Common myeloid progenitor, CD34-positive (primary cell): Measurements from ENCODE around the gene OR8A1. TPM values are rescaled to one million over a fixed set of nuclear protein-coding genes. Genes with fewer than 3 reads are reported as not detected.

Experiments
- CTCF ChIA-PET: fragments of 350-600 bp; sonication (Branson Sonifier 250); formaldehyde crosslinking; loops from one replicate; lab custom pipeline; 2021; ENCODE audit warnings: antibody characterized with exemption; lab: Charles Lee
- POLR2A ChIA-PET: fragments of 350-600 bp; sonication (Branson Sonifier 250); formaldehyde crosslinking; loops from one replicate; lab custom pipeline; 2021; ENCODE audit warnings: antibody characterized with exemption; lab: Charles Lee
- DNase-seq, 3 donors: peaks; one replicate each; pipeline versions ENCODE4 v3.0.0 to v3.0.0-alpha.2; 2013
- H3K27ac ChIP-seq, 2 experiments: 1 replicate in 1 of 2; 2 replicates in 1 of 2; pipeline ENCODE4 v1.7.0; 2013; ENCODE audit warnings: inconsistent platforms in 2 of 2, low read length in 2 of 2, mild to moderate bottlenecking in 2 of 2, low read depth in 1 of 2, moderate library complexity in 1 of 2; ENCODE audit not compliant: severe bottlenecking in 2 of 2, insufficient read depth in 1 of 2, poor library complexity in 1 of 2
- H3K27me3 ChIP-seq, 5 experiments: replicated peaks in 2 of 5; 1 replicate in 3 of 5; 2 replicates in 2 of 5; pipeline versions ENCODE4 v1.6.1 to v1.7.0; 2013; ENCODE audit warnings: low read length in 4 of 5, mild to moderate bottlenecking in 2 of 5, moderate library complexity in 2 of 5, inconsistent platforms in 1 of 5; ENCODE audit not compliant: insufficient read depth in 5 of 5, control insufficient read depth in 4 of 5
- H3K36me3 ChIP-seq, 4 experiments: 1 replicate in 2 of 4; 2 replicates in 2 of 4; pipeline versions ENCODE4 v1.6.1 to v1.7.0; 2013; ENCODE audit warnings: low read length in 3 of 4, control low read depth in 1 of 4, mild to moderate bottlenecking in 1 of 4; ENCODE audit not compliant: control insufficient read depth in 4 of 4, insufficient read depth in 4 of 4
- H3K4me1 ChIP-seq, 4 experiments: 1 replicate in 3 of 4; 2 replicates in 1 of 4; pipeline versions ENCODE4 v1.6.1 to v1.7.1; 2013; ENCODE audit warnings: low read length in 3 of 4, mild to moderate bottlenecking in 3 of 4, control low read depth in 1 of 4, inconsistent platforms in 1 of 4, moderate library complexity in 1 of 4; ENCODE audit not compliant: control insufficient read depth in 4 of 4, insufficient read depth in 4 of 4; ENCODE audit errors: control extremely low read depth in 1 of 4
- H3K4me3 ChIP-seq, 7 experiments: 1 replicate in 4 of 7; 2 replicates in 3 of 7; pipeline versions ENCODE4 v1.5.1 to v1.7.0; 2013; ENCODE audit warnings: mild to moderate bottlenecking in 7 of 7, low read length in 6 of 7, moderate library complexity in 6 of 7, inconsistent platforms in 2 of 7, low read depth in 2 of 7, control low read depth in 1 of 7; ENCODE audit not compliant: insufficient read depth in 4 of 7, control insufficient read depth in 1 of 7; ENCODE audit errors: extremely low read depth in 1 of 7
- H3K9me3 ChIP-seq, 5 experiments: 1 replicate in 4 of 5; 2 replicates in 1 of 5; pipeline versions ENCODE4 v1.6.1 to v1.7.1; 2013; ENCODE audit warnings: low read length in 4 of 5, mild to moderate bottlenecking in 2 of 5, inconsistent platforms in 1 of 5, low read depth in 1 of 5, moderate library complexity in 1 of 5; ENCODE audit not compliant: control insufficient read depth in 4 of 5, insufficient read depth in 2 of 5; ENCODE audit errors: control extremely low read depth in 1 of 5
- WGBS: methylation state at CpG from one replicate; pipeline ENCODE4 v1.1.5; 2013; ENCODE audit not compliant: insufficient coverage; 5-methylcytosine and 5-hydroxymethylcytosine counted together
- polyA plus RNA-seq: library from polyadenylated mRNA; unstranded; fragments of 120-200 nt; gene quantifications from one replicate; pipeline ENCODE4 v1.2.1, GENCODE V29; 2013

OR8A1 gene
- not detected for polyA plus RNA-seq

DNA sequence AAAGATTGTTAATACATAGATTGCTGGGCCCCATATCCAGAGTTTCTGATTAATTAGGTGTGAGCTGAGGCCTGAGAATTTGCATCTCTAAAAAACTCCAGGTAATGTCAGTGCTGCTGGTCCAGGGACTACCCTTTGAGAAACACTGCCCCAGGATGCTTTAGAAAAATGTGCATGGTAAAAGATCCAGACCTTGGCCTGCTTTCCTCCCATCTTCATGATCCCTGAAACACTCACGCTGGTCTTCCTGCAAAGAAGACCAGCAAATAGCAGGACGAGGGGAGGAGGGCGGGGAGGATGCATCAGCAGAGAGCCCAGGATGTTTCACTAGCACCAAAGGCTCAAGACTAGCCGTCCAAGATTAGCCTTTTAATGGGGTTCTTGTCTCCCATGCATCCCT lies at the start of gene OR8A1:
Gene OR8A1, plus strand, starts transcription at position 301 of the 400 bp plus-strand sequence. CDS start 123 bp downstream, outside the sequence.
- 65% methylated on average over 4 of the region's 4 CpGs for WGBS
- peaks cover 0 to 9% (median 0%) of the 10 kb centered on the region in 5 experiments for H3K9me3 ChIP-seq
- no peaks in the 10 kb centered on the region for H3K27me3 ChIP-seq
- POLR2A ChIA-PET = no interaction called here
- no peak for DNase-seq
- H3K27ac ChIP-seq = no peak within 1 kb of the TSS
- no peak within 1 kb of the TSS for H3K4me3 ChIP-seq
- no peaks in the 10 kb centered on the region for H3K36me3 ChIP-seq
- CTCF ChIA-PET = no interaction called here
- peaks cover 0 to 3% (median 0%) of the 10 kb centered on the region in 4 experiments for H3K4me1 ChIP-seq

DNA sequence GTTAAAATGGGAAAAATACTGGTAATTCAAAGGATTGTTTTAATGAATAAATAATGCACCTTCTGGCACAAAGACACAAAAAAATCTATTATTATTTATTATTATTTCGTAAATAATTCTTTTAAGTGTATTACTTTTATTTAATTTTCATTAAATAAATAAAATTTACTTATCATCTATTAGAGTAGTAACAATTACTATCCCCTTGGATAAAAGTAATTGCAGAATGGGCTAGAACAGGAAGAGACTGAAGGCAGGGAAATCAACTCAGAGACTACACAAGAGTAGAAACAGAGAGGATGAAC lies 49.3 kb upstream of the OR8A1 start:
- ChIA-PET POLR2A (no interaction called here), CTCF (no interaction called here)
- no peak for DNase-seq
- Histone ChIP-seq H3K4me3 (no peak overlapping the region), H3K4me1 (no peaks in the 10 kb centered on the region), H3K9me3 (no peaks in the 10 kb centered on the region), H3K27me3 (peaks cover 0 to 30% (median 3%) of the 10 kb centered on the region in 5 experiments), H3K36me3 (no peaks in the 10 kb centered on the region), H3K27ac (no peak overlapping the region)
- no CpG with 5 or more reads among the region's 1 CpG for WGBS

DNA sequence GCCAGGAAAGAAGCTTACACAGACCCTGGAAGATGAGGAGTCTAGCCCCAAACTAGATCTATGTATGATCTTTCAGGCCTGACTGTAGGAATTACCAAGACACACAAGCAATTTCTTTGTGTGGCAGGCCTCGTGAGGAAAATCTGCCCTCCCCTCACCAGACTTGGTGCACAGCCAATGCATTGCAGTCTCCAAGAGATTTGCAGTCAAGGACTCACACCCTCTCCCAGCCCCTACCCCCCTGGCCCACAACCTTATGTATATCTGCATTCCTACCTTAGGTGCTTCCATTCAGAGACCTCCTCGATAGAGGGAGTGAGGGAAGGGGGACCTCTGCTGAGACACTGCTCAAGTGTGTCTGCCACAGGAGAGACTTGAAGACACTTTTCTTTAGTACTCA lies 36.2 kb upstream of the OR8A1 start:
- WGBS = 94% methylated on average over 2 of the region's 2 CpGs
- DNase-seq = no peak
- no peaks in the 10 kb centered on the region for H3K36me3 ChIP-seq
- H3K27me3 ChIP-seq = peaks cover 0 to 2% (median 0%) of the 10 kb centered on the region in 5 experiments
- H3K4me1 ChIP-seq = peaks cover 0 to 12% (median 0%) of the 10 kb centered on the region in 4 experiments
- ChIA-PET CTCF (interaction anchor here (1.1 kb wide), 1 partner anchor 52 kb away, joined by 3 read pairs; no protein-coding TSS in a partner anchor), POLR2A (no interaction called here)
- H3K9me3 ChIP-seq = peaks cover 0 to 2% (median 0%) of the 10 kb centered on the region in 5 experiments
- H3K4me3 ChIP-seq = no peak overlapping the region
- H3K27ac ChIP-seq = no peak overlapping the region

DNA sequence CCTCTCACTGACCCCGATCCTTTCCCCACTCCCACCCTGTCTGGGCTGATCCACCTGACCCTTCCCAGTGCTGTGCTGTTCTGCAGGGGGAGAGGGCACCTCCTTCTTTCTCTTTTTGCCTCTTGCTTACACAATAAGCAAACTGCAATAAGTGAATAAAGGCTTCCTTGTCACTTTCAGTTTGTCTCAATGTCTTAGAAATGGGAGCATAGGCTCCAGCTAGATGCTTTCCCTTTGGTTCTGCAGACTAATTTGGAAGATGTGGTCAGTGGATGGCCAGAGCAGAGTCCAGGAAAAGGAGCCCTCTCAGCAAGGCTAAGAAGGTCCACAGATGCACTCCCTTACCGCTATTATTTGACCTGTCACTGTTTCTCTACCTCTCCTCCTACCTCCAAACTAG lies 35.7 kb upstream of the OR8A1 start:
- CTCF ChIA-PET = interaction anchor here (1.1 kb wide), 1 partner anchor 52 kb away, joined by 3 read pairs; no protein-coding TSS in a partner anchor
- WGBS = 100% methylated on average over 1 of the region's 2 CpGs
- no peak for DNase-seq

DNA sequence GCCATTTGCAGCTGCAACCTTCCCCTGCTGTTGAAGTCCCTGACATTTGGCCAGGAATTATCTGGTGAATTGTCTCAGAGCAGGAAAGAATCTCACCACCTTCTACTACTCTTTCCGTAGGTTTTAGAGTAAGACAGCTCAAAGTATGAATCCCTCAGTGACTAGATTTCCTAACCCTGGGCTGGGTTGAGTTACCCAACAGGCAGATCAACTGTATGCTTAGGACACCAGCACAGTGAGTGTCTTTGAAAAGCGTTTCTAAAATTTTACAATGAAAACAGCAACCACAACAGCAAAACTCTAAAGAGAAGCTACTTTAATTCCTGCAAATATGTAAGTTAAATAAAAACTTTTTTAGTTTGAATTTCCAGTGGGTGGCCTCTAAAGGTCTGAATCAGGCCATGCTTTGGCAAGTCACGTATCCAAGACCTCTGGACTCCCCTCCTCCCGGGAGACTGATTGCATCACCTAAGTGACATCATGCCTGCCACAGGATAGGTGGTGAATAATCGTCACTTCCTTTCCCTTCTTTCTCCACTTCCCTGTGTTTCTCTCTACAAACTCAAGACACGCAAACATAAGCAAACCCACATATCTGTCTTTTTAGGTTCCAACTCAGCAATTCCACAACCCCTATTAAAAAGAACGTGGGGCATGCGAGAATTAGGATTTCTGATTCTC lies 34.1 kb upstream of the OR8A1 start:
- H3K4me3 ChIP-seq = no peak overlapping the region
- no peaks in the 10 kb centered on the region for H3K9me3 ChIP-seq
- no peak for DNase-seq
- WGBS = 96% methylated on average over 7 of the region's 8 CpGs
- peaks cover 0 to 12% (median 0%) of the 10 kb centered on the region in 4 experiments for H3K4me1 ChIP-seq
- H3K27ac ChIP-seq = no peak overlapping the region
- no peaks in the 10 kb centered on the region for H3K36me3 ChIP-seq
- POLR2A ChIA-PET = no interaction called here
- H3K27me3 ChIP-seq = no peaks in the 10 kb centered on the region
- CTCF ChIA-PET = interaction anchor here (1.0 kb wide), 1 partner anchor 120 kb away, joined by 4 read pairs; no protein-coding TSS in a partner anchor

More for the DNA sequence above, 35.7 kb upstream of the OR8A1 start:
- H3K4me3 ChIP-seq = no peak overlapping the region
- no peak overlapping the region for H3K27ac ChIP-seq
- H3K36me3 ChIP-seq = no peaks in the 10 kb centered on the region
- peaks cover 0 to 1% (median 0%) of the 10 kb centered on the region in 5 experiments for H3K27me3 ChIP-seq
- peaks cover 0 to 12% (median 0%) of the 10 kb centered on the region in 4 experiments for H3K4me1 ChIP-seq
- peaks cover 0 to 1% (median 0%) of the 10 kb centered on the region in 5 experiments for H3K9me3 ChIP-seq
- POLR2A ChIA-PET = no interaction called here

DNA sequence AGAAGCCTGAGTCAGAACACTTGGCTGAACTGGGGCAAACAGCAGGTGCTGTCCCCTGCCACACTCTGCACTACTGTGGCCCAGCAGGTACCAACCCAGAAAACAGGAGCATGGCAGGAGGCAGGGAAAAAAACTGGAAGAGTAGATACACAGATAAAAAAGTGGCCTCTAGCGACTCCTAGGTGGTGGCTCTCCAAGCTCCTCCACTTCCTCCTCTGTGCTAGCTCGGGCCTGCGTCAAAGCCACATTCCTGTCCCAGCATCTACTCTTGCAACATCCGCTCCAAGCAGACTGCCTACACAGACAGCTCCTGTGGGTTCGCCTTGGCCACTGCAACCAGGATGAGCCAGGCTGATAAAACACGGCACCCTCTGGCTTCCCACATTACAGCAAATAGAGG lies 33.3 kb upstream of the OR8A1 start:
- 23% methylated on average over 3 of the region's 6 CpGs for WGBS
- H3K27me3 ChIP-seq = no peaks in the 10 kb centered on the region
- no peaks in the 10 kb centered on the region for H3K9me3 ChIP-seq
- H3K4me3 ChIP-seq = no peak overlapping the region
- peak; percentile 32 to 62 (median 56) for DNase-seq
- H3K4me1 ChIP-seq = peaks cover 0 to 12% (median 0%) of the 10 kb centered on the region in 4 experiments
- POLR2A ChIA-PET = no interaction called here
- CTCF ChIA-PET = interaction anchor here (0.9 to 1.0 kb wide), 2 partner anchors 121 to 132 kb away, joined by 3 to 4 read pairs; no protein-coding TSS in a partner anchor
- H3K27ac ChIP-seq = no peak overlapping the region
- no peaks in the 10 kb centered on the region for H3K36me3 ChIP-seq

DNA sequence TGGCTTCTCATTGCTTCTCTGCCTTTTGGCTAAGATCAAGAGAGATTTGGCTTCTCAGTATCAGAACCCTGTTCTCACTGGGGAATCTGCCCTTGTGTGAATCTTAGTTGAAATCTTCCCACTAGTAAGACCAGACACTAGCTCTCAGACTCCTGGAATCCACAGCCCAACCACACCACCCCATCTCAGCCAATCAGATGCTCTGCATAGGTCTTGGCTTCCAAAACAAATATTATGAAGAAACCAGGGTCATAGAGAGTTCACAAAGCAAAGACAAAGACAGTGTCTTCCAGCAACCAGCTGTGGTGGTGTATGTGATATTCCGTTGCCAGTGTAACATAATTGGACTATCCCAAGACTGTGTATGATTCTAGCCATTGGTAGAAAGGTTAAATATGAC lies 31.8 kb upstream of the OR8A1 start:
- no peak overlapping the region for H3K27ac ChIP-seq
- ChIA-PET POLR2A (no interaction called here), CTCF (no interaction called here)
- H3K36me3 ChIP-seq = no peaks in the 10 kb centered on the region
- peaks cover 0 to 2% (median 0%) of the 10 kb centered on the region in 5 experiments for H3K9me3 ChIP-seq
- WGBS = no CpG with 5 or more reads among the region's 1 CpG
- DNase-seq = no peak
- H3K27me3 ChIP-seq = no peaks in the 10 kb centered on the region
- H3K4me3 ChIP-seq = no peak overlapping the region
- H3K4me1 ChIP-seq = peaks cover 0 to 13% (median under 1%) of the 10 kb centered on the region in 4 experiments
